WTC11 (cell line): ENCODE measurements around the gene TMEM269. TPM values are rescaled to one million over a fixed set of nuclear protein-coding genes. Genes with fewer than 3 reads are reported as not detected.

ENCODE experiments used
- ATAC-seq: fragments of 200-7000 bp; cut with Tn5 transposase; 2 replicates; pipeline ENCODE4 v1.10.0; 2021; ENCODE audit warnings: mild to moderate bottlenecking, moderate library complexity
- CTCF ChIA-PET: fragments of 300-600 bp; sonication (Branson Sonifier 250); formaldehyde crosslinking; loops from one replicate; lab custom pipeline; 2021; ENCODE audit warnings: antibody characterized with exemption; lab: Charles Lee
- POLR2A ChIA-PET: fragments of 350-600 bp; sonication (Branson Sonifier 250); formaldehyde crosslinking; loops from one replicate; lab custom pipeline; 2021; ENCODE audit warnings: antibody characterized with exemption; lab: Charles Lee
- DNase-seq: peaks from one replicate; pipeline ENCODE4 v3.0.0; 2021; ENCODE audit warnings: low spot score
- H3K27ac Mint-ChIP-seq: 2 replicates; pipeline ENCODE4 v1.8.0; 2021; ENCODE audit warnings: mixed read lengths
- H3K27me3 Mint-ChIP-seq: 2 replicates; pipeline ENCODE4 v1.8.0; 2021; ENCODE audit warnings: low read depth, mild to moderate bottlenecking, moderate library complexity, mixed read lengths
- H3K36me3 Mint-ChIP-seq: 2 replicates; pipeline ENCODE4 v1.8.0; 2021; ENCODE audit warnings: mixed read lengths
- H3K4me1 Mint-ChIP-seq: 2 replicates; pipeline ENCODE4 v1.8.0; 2022; ENCODE audit warnings: mixed read lengths
- H3K4me3 Mint-ChIP-seq: 2 replicates; pipeline ENCODE4 v1.8.0; 2021; ENCODE audit warnings: mild to moderate bottlenecking, moderate library complexity, mixed read lengths
- H3K9me3 Mint-ChIP-seq: 2 replicates; pipeline ENCODE4 v1.8.0; 2021; ENCODE audit warnings: mixed read lengths
- CBFB ChIP-seq: sonication (generic); formaldehyde crosslinking; IDR thresholded peaks from 2 replicates; pipeline ENCODE4 v1.8.1; 2022; ENCODE audit warnings: mild to moderate bottlenecking, low read depth, missing genetic modification reagents
- CREB1 ChIP-seq: sonication (generic); formaldehyde crosslinking; IDR thresholded peaks from 2 replicates; pipeline ENCODE4 v1.8.0; 2023; ENCODE audit warnings: mild to moderate bottlenecking, missing genetic modification reagents
- GRHL2 ChIP-seq: fragments of 250-450 bp; sonication (Bioruptor Pico); IDR thresholded peaks from 2 replicates; pipeline ENCODE4 v1.8.0; 2022; ENCODE audit warnings: mild to moderate bottlenecking, moderate library complexity; ENCODE audit not compliant: insufficient replicate concordance, severe bottlenecking
- KAT7 ChIP-seq: sonication (generic); formaldehyde crosslinking; IDR thresholded peaks from 2 replicates; pipeline ENCODE4 v1.8.1; 2023; ENCODE audit warnings: missing genetic modification reagents, mild to moderate bottlenecking, borderline replicate concordance
- MXD4 ChIP-seq: fragments of 250-450 bp; sonication (Bioruptor Pico); IDR thresholded peaks from 2 replicates; pipeline ENCODE4 v1.8.0; 2021; ENCODE audit warnings: mild to moderate bottlenecking, moderate library complexity, borderline replicate concordance
- MYBL2 ChIP-seq: sonication (generic); formaldehyde crosslinking; IDR thresholded peaks from 2 replicates; pipeline ENCODE4 v1.8.1; 2023; ENCODE audit warnings: mild to moderate bottlenecking, moderate library complexity, missing genetic modification reagents
- NFATC4 ChIP-seq: fragments of 250-450 bp; sonication (Bioruptor Pico); IDR thresholded peaks from 2 replicates; pipeline ENCODE4 v1.9.0; 2021; ENCODE audit warnings: mild to moderate bottlenecking
- NFE2L1 ChIP-seq: sonication (generic); formaldehyde crosslinking; IDR thresholded peaks from 2 replicates; pipeline ENCODE4 v1.8.1; 2023; ENCODE audit warnings: missing genetic modification reagents
- NR1H2 ChIP-seq: sonication (generic); formaldehyde crosslinking; IDR thresholded peaks from 2 replicates; pipeline ENCODE4 v1.9.0; 2021; ENCODE audit warnings: mild to moderate bottlenecking, moderate library complexity, missing genetic modification reagents
- RORB ChIP-seq: fragments of 250-450 bp; sonication (Bioruptor Pico); IDR thresholded peaks from 2 replicates; pipeline ENCODE4 v1.9.0; 2021; ENCODE audit warnings: mild to moderate bottlenecking
- TEAD4 ChIP-seq: sonication (generic); formaldehyde crosslinking; IDR thresholded peaks from 2 replicates; pipeline ENCODE4 v1.8.0; 2022; ENCODE audit warnings: mild to moderate bottlenecking, missing genetic modification reagents
- ZNF121 ChIP-seq: sonication (generic); formaldehyde crosslinking; IDR thresholded peaks from 2 replicates; pipeline ENCODE4 v1.8.0; 2023; ENCODE audit warnings: missing genetic modification reagents
- ZNF263 ChIP-seq: sonication (generic); formaldehyde crosslinking; IDR thresholded peaks from 2 replicates; pipeline ENCODE4 v1.8.1; 2022; ENCODE audit warnings: low read depth, mild to moderate bottlenecking, moderate library complexity, missing genetic modification reagents
- ZNF396 ChIP-seq: fragments of 250-450 bp; sonication (Bioruptor Pico); IDR thresholded peaks from 2 replicates; pipeline ENCODE4 v1.8.0; 2021; ENCODE audit warnings: mild to moderate bottlenecking, moderate library complexity, borderline replicate concordance
- ZNF416 ChIP-seq: fragments of 250-450 bp; sonication (Bioruptor Pico); IDR thresholded peaks from 2 replicates; pipeline ENCODE4 v1.9.0; 2021; ENCODE audit warnings: mild to moderate bottlenecking, inconsistent platforms
- total RNA-seq: library from RNA; stranded (reverse); gene quantifications from 3 replicates; pipeline ENCODE4 v1.2.3, GENCODE V29; 2021
- TF ChIP-seq, protein P1 (sequence below): sonication (generic); formaldehyde crosslinking; IDR thresholded peaks from 2 replicates; pipeline ENCODE4 v1.8.0; 2023; ENCODE audit warnings: missing genetic modification reagents
- TF ChIP-seq, protein P2 (sequence below): sonication (generic); formaldehyde crosslinking; IDR thresholded peaks from 2 replicates; pipeline ENCODE4 v1.8.1; 2022; ENCODE audit warnings: low read depth, missing genetic modification reagents, borderline replicate concordance
- TF ChIP-seq, protein P3 (sequence below): sonication (generic); formaldehyde crosslinking; IDR thresholded peaks from 2 replicates; pipeline ENCODE4 v1.8.1; 2022; ENCODE audit warnings: mild to moderate bottlenecking, moderate library complexity, missing genetic modification reagents
- TF ChIP-seq, protein P4 (sequence below): sonication (generic); formaldehyde crosslinking; IDR thresholded peaks from 2 replicates; pipeline ENCODE4 v1.8.1; 2022; ENCODE audit warnings: mild to moderate bottlenecking, missing genetic modification reagents, moderate library complexity, borderline replicate concordance
- TF ChIP-seq, protein P5 (sequence below): fragments of 250-450 bp; sonication (Bioruptor Pico); IDR thresholded peaks from 2 replicates; pipeline ENCODE4 v1.9.0; 2021; ENCODE audit warnings: mild to moderate bottlenecking

The TMEM269 gene
- total RNA-seq, 1 experiment from 2014 or later = 0.57 TPM

DNA sequence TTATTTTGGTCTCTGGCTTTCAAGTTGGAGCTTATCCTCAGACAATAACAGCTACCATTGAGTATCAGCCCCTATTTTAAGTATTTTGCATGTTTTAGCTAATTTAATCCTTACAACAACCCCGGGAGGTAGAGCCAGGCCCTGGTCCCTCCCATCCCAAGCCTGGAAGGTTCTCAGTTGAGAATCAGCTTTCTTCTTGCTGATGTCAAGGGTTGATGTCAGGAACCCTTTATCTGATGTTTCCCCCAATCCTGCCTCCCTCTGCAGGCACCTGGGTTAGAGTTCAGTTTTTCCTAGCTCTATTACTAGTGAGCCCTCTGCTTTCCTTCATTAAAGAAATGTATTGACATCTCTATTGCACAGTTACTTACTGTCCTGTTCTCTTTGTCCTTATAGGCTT lies 36.0 kb downstream of the TMEM269 start:
- Mint-ChIP-seq H3K9me3 (no peaks in the 10 kb centered on the region), H3K27me3 (no peaks in the 10 kb centered on the region), H3K4me1 (peaks cover 30% of the 10 kb centered on the region), H3K27ac (no peak overlapping the region; the same call in 1 of the 2 replicates), H3K4me3 (no peak overlapping the region), H3K36me3 (no peaks in the 10 kb centered on the region; the same call in 1 of the 2 replicates)
- TF ChIP-seq ZNF396 (CRISPR knock-in tag) (no peak), GRHL2 (CRISPR knock-in tag) (no peak), ZNF263 (CRISPR knock-in tag) (no peak), MXD4 (CRISPR knock-in tag) (no peak), CBFB (CRISPR knock-in tag) (no peak), ZNF416 (CRISPR knock-in tag) (no peak), TEAD4 (CRISPR knock-in tag) (no peak), RORB (CRISPR knock-in tag) (no peak), KAT7 (CRISPR knock-in tag) (no peak)
- TF ChIP-seq, protein P1, sequence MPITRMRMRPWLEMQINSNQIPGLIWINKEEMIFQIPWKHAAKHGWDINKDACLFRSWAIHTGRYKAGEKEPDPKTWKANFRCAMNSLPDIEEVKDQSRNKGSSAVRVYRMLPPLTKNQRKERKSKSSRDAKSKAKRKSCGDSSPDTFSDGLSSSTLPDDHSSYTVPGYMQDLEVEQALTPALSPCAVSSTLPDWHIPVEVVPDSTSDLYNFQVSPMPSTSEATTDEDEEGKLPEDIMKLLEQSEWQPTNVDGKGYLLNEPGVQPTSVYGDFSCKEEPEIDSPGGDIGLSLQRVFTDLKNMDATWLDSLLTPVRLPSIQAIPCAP (CRISPR knock-in tag) = no peak
- TF ChIP-seq, protein P2, sequence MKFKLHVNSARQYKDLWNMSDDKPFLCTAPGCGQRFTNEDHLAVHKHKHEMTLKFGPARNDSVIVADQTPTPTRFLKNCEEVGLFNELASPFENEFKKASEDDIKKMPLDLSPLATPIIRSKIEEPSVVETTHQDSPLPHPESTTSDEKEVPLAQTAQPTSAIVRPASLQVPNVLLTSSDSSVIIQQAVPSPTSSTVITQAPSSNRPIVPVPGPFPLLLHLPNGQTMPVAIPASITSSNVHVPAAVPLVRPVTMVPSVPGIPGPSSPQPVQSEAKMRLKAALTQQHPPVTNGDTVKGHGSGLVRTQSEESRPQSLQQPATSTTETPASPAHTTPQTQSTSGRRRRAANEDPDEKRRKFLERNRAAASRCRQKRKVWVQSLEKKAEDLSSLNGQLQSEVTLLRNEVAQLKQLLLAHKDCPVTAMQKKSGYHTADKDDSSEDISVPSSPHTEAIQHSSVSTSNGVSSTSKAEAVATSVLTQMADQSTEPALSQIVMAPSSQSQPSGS (CRISPR knock-in tag) = no peak
- TF ChIP-seq, protein P3, sequence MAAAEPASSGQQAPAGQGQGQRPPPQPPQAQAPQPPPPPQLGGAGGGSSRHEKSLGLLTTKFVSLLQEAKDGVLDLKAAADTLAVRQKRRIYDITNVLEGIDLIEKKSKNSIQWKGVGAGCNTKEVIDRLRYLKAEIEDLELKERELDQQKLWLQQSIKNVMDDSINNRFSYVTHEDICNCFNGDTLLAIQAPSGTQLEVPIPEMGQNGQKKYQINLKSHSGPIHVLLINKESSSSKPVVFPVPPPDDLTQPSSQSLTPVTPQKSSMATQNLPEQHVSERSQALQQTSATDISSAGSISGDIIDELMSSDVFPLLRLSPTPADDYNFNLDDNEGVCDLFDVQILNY = no peak
- no peak for ATAC-seq
- ChIA-PET CTCF (interaction anchor here (0.5 to 1.7 kb wide), 7 partner anchors 25 to 253 kb away, joined by 3 to 9 read pairs (median 5); partner anchors contain the start of genes C1orf50, P3H1 and ZNF691), POLR2A (interaction anchor here (1.4 kb wide), 1 partner anchor 26 kb away, joined by 7 read pairs; the partner anchor contains the start of gene ZNF691)
- DNase-seq = no peak

DNA sequence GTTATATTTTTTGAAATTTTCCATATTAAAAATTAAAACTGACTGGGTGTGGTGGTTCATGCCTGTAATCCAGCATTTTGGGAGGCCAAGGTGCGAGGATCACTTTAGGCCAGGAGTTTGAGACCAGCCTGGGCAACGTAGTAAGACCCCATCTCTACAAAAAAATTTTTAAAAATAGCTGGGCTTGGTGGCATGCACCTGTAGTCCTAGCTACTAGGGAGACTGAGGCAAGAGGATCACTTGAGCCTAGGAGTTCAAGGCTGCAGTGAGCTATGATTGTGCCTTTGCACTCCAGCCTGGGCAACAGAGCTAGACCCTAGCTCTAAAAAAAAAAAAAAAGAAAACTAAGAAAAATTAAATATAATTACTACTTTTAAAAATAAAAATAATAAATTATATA lies 36.9 kb downstream of the TMEM269 start:
- no peaks in the 10 kb centered on the region for H3K9me3 Mint-ChIP-seq

DNA sequence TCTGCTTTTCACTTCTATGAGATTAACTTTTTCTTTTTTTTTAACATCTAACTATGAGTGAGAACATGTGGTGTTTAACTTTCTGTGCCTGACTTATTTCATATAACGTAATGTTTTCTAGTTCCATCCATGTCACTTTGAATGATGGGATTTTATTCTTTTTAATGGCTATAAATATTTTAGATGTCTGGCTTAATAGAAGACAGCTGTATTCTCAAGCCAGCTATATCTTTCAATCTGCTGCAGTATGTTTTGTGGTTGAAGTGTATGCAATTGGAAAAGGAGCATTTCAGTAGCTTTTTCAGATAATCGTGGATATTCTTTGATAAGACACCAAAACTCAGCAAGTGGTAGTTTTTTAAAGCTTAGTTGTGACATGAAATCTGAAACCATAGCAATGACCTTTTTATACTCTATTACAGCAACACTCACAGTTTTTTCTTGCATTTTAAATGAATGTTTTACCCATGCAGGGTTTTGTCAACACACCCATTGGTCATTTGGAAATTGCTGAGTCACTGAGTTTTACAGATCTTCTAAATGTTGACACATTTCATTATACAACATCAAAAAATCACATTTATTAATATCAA lies 38.1 kb downstream of the TMEM269 start:
- ATAC-seq (no peak), DNase-seq (no peak)
- ChIA-PET POLR2A (no interaction called here), CTCF (interaction anchor here (1.3 kb wide), 1 partner anchor 23 kb away, joined by 3 read pairs; the partner anchor contains the start of gene ZNF691)
- TF ChIP-seq NFE2L1 (CRISPR knock-in tag) = no peak
- TF ChIP-seq, protein P4, sequence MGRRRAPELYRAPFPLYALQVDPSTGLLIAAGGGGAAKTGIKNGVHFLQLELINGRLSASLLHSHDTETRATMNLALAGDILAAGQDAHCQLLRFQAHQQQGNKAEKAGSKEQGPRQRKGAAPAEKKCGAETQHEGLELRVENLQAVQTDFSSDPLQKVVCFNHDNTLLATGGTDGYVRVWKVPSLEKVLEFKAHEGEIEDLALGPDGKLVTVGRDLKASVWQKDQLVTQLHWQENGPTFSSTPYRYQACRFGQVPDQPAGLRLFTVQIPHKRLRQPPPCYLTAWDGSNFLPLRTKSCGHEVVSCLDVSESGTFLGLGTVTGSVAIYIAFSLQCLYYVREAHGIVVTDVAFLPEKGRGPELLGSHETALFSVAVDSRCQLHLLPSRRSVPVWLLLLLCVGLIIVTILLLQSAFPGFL (CRISPR knock-in tag) = no peak
- TF ChIP-seq, protein P5, sequence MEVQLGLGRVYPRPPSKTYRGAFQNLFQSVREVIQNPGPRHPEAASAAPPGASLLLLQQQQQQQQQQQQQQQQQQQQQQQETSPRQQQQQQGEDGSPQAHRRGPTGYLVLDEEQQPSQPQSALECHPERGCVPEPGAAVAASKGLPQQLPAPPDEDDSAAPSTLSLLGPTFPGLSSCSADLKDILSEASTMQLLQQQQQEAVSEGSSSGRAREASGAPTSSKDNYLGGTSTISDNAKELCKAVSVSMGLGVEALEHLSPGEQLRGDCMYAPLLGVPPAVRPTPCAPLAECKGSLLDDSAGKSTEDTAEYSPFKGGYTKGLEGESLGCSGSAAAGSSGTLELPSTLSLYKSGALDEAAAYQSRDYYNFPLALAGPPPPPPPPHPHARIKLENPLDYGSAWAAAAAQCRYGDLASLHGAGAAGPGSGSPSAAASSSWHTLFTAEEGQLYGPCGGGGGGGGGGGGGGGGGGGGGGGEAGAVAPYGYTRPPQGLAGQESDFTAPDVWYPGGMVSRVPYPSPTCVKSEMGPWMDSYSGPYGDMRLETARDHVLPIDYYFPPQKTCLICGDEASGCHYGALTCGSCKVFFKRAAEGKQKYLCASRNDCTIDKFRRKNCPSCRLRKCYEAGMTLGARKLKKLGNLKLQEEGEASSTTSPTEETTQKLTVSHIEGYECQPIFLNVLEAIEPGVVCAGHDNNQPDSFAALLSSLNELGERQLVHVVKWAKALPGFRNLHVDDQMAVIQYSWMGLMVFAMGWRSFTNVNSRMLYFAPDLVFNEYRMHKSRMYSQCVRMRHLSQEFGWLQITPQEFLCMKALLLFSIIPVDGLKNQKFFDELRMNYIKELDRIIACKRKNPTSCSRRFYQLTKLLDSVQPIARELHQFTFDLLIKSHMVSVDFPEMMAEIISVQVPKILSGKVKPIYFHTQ (CRISPR knock-in tag) = no peak
- TF ChIP-seq NR1H2 (CRISPR knock-in tag) = no peak
- no peak for TF ChIP-seq CBFB (CRISPR knock-in tag)
- TF ChIP-seq MYBL2 (CRISPR knock-in tag) = no peak
- no peak for TF ChIP-seq CREB1
- no peaks in the 10 kb centered on the region for H3K36me3 Mint-ChIP-seq
- H3K27me3 Mint-ChIP-seq = no peaks in the 10 kb centered on the region
- H3K9me3 Mint-ChIP-seq = no peaks in the 10 kb centered on the region
- H3K27ac Mint-ChIP-seq = no peak overlapping the region
- no peak overlapping the region for H3K4me3 Mint-ChIP-seq
- H3K4me1 Mint-ChIP-seq = peaks cover 21% of the 10 kb centered on the region

More for the DNA sequence above, 36.9 kb downstream of the TMEM269 start:
- no peaks in the 10 kb centered on the region for H3K36me3 Mint-ChIP-seq
- ATAC-seq (no peak), DNase-seq (no peak)
- peaks cover 23% of the 10 kb centered on the region for H3K4me1 Mint-ChIP-seq
- ChIA-PET POLR2A (interaction anchor here (1.4 kb wide), 1 partner anchor 25 kb away, joined by 7 read pairs; the partner anchor contains the start of gene ZNF691), CTCF (interaction anchor here (1.1 to 1.7 kb wide), 4 partner anchors 25 to 252 kb away, joined by 3 to 9 read pairs (median 6); partner anchors contain the start of genes C1orf50 and ZNF691)
- no peak overlapping the region for H3K4me3 Mint-ChIP-seq
- H3K27me3 Mint-ChIP-seq = no peaks in the 10 kb centered on the region
- TF ChIP-seq NFATC4 (CRISPR knock-in tag) = no peak
- TF ChIP-seq ZNF121 (CRISPR knock-in tag) = peak; percentile 84
- no peak for TF ChIP-seq ZNF263 (CRISPR knock-in tag)
- H3K27ac Mint-ChIP-seq = no peak overlapping the region
